Right lobe of liver (tissue), 4 donors: ENCODE results near the gene TNFRSF21.

Source experiments
- CTCF ChIP-seq, 4 donors: fragments of 200-600 bp in 3 of 4; fragments of 450-650 bp in 1 of 4; IDR thresholded peaks; one replicate each; pipeline versions ENCODE4 v1.5.1 to v1.8.0; 2016 to 2022; ENCODE audit warnings: antibody characterized with exemption in 4 of 4, mild to moderate bottlenecking in 2 of 4
- POLR2A ChIP-seq: fragments of 450-650 bp; IDR thresholded peaks from one replicate; pipeline ENCODE4 v1.6.1; 2017; ENCODE audit warnings: antibody characterized with exemption, mild to moderate bottlenecking
- donor health status: DM: no; HTN: no; CAD: no.
- donor health status: DM: no; HTN: no; CAD: no.
- donor health status: DM: no; HTN: yes; CAD: no.

GRCh38 chr6:47286301-47286700 is 23.4 kb downstream of the TNFRSF21 start:
- no peak for TF ChIP-seq CTCF (IDR thresholded peaks at IDR 0.05)
- TF ChIP-seq POLR2A, result no peak
